ENCODE results near the gene TP63.

The TP63 gene

GRCh38 chr3:189683546-189684255, 52.5 kb downstream of the TP63 start:
- DNase-seq (ENCODE audit: low read depth in 2 of 2, low spot score in 1 of 2): no peak

GRCh38 chr3:189684317-189684716, 53.1 kb downstream of the TP63 start:
- no peak for DNase-seq (ENCODE audit: low read depth in 2 of 2, low spot score in 1 of 2)

- DNase-seq (ENCODE audit: low read depth in 2 of 2, low spot score in 1 of 2): no peak
Observed at GRCh38 chr3:189685291-189685690, 54.1 kb downstream of the TP63 start.

- no peak for DNase-seq (ENCODE audit: low read depth in 2 of 2, low spot score in 1 of 2)
Observed at GRCh38 chr3:189685860-189686259, 54.7 kb downstream of the TP63 start.

GRCh38 chr3:189687475-189687874, 56.3 kb downstream of the TP63 start:
- DNase-seq (ENCODE audit: low read depth in 2 of 2, low spot score in 1 of 2): no peak

GRCh38 chr3:189688262-189688661, 57.1 kb downstream of the TP63 start:
- DNase-seq (ENCODE audit: low read depth in 2 of 2, low spot score in 1 of 2): no peak

- DNase-seq (ENCODE audit: low read depth in 2 of 2, low spot score in 1 of 2): no peak
Observed at GRCh38 chr3:189689625-189690024, 58.4 kb downstream of the TP63 start.

GRCh38 chr3:189690237-189690636, 59.0 kb downstream of the TP63 start:
- DNase-seq (ENCODE audit: low read depth in 2 of 2, low spot score in 1 of 2): no peak

GRCh38 chr3:189690672-189691071, 59.5 kb downstream of the TP63 start:
- DNase-seq (ENCODE audit: low read depth in 2 of 2, low spot score in 1 of 2): no peak

- DNase-seq (ENCODE audit: low read depth in 2 of 2, low spot score in 1 of 2): no peak
Observed at GRCh38 chr3:189695400-189695799, 64.2 kb downstream of the TP63 start.

GRCh38 chr3:189698811-189699210, 67.6 kb downstream of the TP63 start:
- DNase-seq (ENCODE audit: low read depth in 2 of 2, low spot score in 1 of 2): no peak

GRCh38 chr3:189699885-189700284, 68.7 kb downstream of the TP63 start:
- DNase-seq (ENCODE audit: low read depth in 2 of 2, low spot score in 1 of 2): no peak

GRCh38 chr3:189702066-189702646, 71.0 kb downstream of the TP63 start:
- DNase-seq (ENCODE audit: low read depth in 2 of 2, low spot score in 1 of 2): no peak

GRCh38 chr3:189703865-189704264, 72.7 kb downstream of the TP63 start:
- DNase-seq (ENCODE audit: low read depth in 2 of 2, low spot score in 1 of 2): no peak

GRCh38 chr3:189708375-189708774, 77.2 kb downstream of the TP63 start:
- no peak for DNase-seq (ENCODE audit: low read depth in 2 of 2, low spot score in 1 of 2)

GRCh38 chr3:189710620-189711402, 79.6 kb downstream of the TP63 start:
- DNase-seq (ENCODE audit: low read depth in 2 of 2, low spot score in 1 of 2): no peak

GRCh38 chr3:189712906-189713483, 81.8 kb downstream of the TP63 start:
- DNase-seq (ENCODE audit: low read depth in 2 of 2, low spot score in 1 of 2): no peak

GRCh38 chr3:189714991-189715961, 84.1 kb downstream of the TP63 start:
- no peak for DNase-seq (ENCODE audit: low read depth in 2 of 2, low spot score in 1 of 2)

- DNase-seq (ENCODE audit: low read depth in 2 of 2, low spot score in 1 of 2): no peak
Observed at GRCh38 chr3:189718215-189718614, 87.0 kb downstream of the TP63 start.

- no peak for DNase-seq (ENCODE audit: low read depth in 2 of 2, low spot score in 1 of 2)
Observed at GRCh38 chr3:189720736-189721417, 89.7 kb downstream of the TP63 start.

All from stimulated activated CD8-positive, alpha-beta memory T cell treated with anti-CD3 and anti-CD28 coated beads, Interleukin-4, amount 100 ng/mL, for 4 hours (primary cell).